GM18873 (cell line): Measurements from ENCODE around the gene ZSCAN26.
"Not testable (repeated sequence)": the region's sequence is repeated elsewhere in the genome, so short reads cannot be mapped to it uniquely, and the experiment has no call there.

ENCODE experiments used
- ATAC-seq: cut with Tn5 transposase; IDR thresholded peaks from one replicate; pipeline ENCODE4 v1.9.1; 2021; ENCODE audit warnings: mild to moderate bottlenecking, moderate library complexity, moderate number of reproducible peaks; ENCODE audit not compliant: unreplicated experiment, low FRiP score

ZSCAN26 gene

DNA sequence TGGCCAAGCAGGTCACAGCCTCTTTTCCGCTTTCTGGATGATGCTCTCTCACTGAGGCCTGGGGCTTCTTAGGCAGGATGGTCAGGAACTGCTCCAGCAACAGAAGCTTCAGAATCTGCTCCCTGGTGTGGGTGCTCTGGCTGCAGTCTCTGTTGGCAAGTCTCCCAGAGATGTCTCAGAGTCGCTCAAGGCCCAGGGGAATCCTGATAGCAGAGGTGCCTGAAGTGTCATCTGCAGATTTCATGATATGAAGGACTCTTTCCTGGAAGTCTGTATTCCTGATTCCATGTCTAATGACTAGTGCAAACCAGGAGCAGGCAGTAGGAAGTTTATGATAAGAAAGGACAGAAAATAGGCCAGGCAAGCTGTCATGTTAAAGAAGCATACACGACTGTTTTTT, 48.7 kb downstream of the ZSCAN26 start:
- ATAC-seq = no peak

GRCh38 chr6:28317866-28318265, 50.9 kb downstream of the ZSCAN26 start:
- ATAC-seq = not testable (repeated sequence)

GRCh38 chr6:28322661-28323060, 55.7 kb downstream of the ZSCAN26 start:
- ATAC-seq = no peak

DNA sequence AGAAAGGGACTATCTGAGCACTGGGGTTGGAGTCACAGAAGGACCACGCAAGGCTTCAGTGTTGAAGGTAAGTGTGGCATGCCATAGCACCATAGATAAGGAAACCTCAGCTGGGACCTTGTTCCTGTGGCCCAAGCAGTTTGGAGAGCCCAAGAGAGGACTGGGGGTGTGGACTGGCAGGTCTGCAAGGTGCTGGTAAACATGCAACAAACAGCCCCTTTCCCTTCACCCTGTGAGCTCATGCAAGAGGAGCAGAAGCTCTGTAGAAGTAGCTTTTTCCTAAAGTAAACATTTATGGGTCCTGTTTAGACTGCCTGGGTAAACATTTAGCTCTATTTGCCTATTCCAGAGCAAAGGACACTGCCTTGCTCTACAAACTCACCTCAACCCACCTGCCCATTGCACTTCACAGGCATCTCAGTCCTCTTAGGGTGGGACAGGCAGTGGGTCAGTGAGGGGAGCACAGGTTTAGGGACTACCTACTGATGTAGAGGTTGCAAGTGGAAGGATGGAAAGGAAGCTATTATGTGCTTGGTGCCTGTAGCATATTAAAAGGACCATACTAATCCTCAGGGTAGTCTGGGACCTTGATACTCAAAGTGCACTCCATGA, 57.0 kb downstream of the ZSCAN26 start:
- ATAC-seq = no peak

DNA sequence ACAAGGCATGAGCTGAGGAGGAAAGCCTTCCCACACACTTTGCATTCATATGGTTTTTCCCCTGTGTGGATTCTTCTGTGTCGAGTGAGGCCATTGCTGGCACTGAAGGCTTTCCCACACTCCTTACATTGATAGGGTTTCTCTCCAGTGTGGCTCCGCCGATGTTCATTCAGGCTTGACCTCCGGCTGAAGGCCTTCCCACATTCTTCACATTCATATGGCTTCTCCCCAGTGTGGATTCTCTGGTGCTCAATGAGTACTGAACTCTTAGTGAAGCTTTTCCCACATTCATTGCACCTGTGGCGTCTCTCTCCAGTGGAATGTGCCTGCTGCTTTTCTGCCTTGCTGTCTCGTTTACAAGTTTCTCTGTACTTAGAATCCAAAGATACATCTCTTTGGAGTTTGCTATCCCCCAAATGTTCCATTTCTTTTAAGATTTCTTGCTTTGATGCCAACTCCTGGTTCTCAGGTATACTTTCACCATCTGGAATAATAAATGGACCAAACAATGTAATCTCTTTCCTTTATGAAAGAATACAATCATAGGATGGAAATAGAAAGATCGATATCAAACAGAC, 59.5 kb downstream of the ZSCAN26 start:
- no peak for ATAC-seq
